Posterior cingulate gyrus (tissue), 11 donors: Measurements from ENCODE around the gene INAFM2.

Experiments used
- DNase-seq, 10 donors: peaks; one replicate each; pipeline versions ENCODE4 v3.0.0 to v3.0.0-alpha.2; 2020 to 2021; ENCODE audit warnings: mixed read lengths in 3 of 10
- intact Hi-C: fragments of 100-400 bp; cut with DNase I; formaldehyde crosslinking; loops from one replicate; pipeline ENCODE4 v1.15.1; 2023

INAFM2 gene

GRCh38 chr15:40368719-40369473, 45.4 kb downstream of the INAFM2 start:
- peak in 2 of 10 donors; percentile 62 to 80 for DNase-seq
- intact Hi-C loops, result loop anchor here (5.0 kb wide), 2 partner anchors 47 to 53 kb away; partner anchors contain the start of gene INAFM2

GRCh38 chr15:40369474-40369869, 46.0 kb downstream of the INAFM2 start:
- intact Hi-C loops, result loop anchor here (5.0 kb wide), 2 partner anchors 47 to 53 kb away; partner anchors contain the start of gene INAFM2

GRCh38 chr15:40369971-40370370, 46.5 kb downstream of the INAFM2 start:
- DNase-seq, result peak in 2 of 10 donors; percentile 39 to 77
- intact Hi-C loops, result loop anchor here (5.0 kb wide), 2 partner anchors 48 to 52 kb away; partner anchors contain the start of gene INAFM2

More at GRCh38 chr15:40369474-40369869, 46.0 kb downstream of the INAFM2 start:
- peak in 2 of 10 donors; percentile 14 to 81 for DNase-seq

- intact Hi-C loops, result no loop called here
Measured at GRCh38 chr15:40372981-40373380, 49.5 kb downstream of the INAFM2 start.

More at GRCh38 chr15:40372981-40373380, 49.5 kb downstream of the INAFM2 start:
- DNase-seq, result no peak
